Right lobe of liver (tissue), 4 donors: Measurements from ENCODE around the gene HK1.

Experiments
- POLR2A ChIP-seq: fragments of 450-650 bp; IDR thresholded peaks from one replicate; pipeline ENCODE4 v1.6.1; 2017; ENCODE audit warnings: antibody characterized with exemption, mild to moderate bottlenecking
- TF ChIP-seq, protein P1 (sequence below), 4 donors: fragments of 200-600 bp in 3 of 4; fragments of 450-650 bp in 1 of 4; IDR thresholded peaks; one replicate each; pipeline versions ENCODE4 v1.5.1 to v1.8.0; 2016 to 2022; ENCODE audit warnings: antibody characterized with exemption in 4 of 4, mild to moderate bottlenecking in 2 of 4
- donor health status: DM: no; HTN: no; CAD: no.
- donor health status: DM: no; HTN: no; CAD: no.
- donor health status: DM: no; HTN: yes; CAD: no.

- TF ChIP-seq, protein P1, sequence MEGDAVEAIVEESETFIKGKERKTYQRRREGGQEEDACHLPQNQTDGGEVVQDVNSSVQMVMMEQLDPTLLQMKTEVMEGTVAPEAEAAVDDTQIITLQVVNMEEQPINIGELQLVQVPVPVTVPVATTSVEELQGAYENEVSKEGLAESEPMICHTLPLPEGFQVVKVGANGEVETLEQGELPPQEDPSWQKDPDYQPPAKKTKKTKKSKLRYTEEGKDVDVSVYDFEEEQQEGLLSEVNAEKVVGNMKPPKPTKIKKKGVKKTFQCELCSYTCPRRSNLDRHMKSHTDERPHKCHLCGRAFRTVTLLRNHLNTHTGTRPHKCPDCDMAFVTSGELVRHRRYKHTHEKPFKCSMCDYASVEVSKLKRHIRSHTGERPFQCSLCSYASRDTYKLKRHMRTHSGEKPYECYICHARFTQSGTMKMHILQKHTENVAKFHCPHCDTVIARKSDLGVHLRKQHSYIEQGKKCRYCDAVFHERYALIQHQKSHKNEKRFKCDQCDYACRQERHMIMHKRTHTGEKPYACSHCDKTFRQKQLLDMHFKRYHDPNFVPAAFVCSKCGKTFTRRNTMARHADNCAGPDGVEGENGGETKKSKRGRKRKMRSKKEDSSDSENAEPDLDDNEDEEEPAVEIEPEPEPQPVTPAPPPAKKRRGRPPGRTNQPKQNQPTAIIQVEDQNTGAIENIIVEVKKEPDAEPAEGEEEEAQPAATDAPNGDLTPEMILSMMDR (IDR thresholded peaks at IDR 0.05), result no peak
- no peak for TF ChIP-seq POLR2A
These were observed 128.7 kb downstream of the HK1 start for GRCh38 chr10:69406816-69407580.
